Activated naive CD8-positive, alpha-beta T cell (primary cell): ENCODE results near the gene TCEAL6.
"Not testable (repeated sequence)": the region's sequence is repeated elsewhere in the genome, so short reads cannot be mapped to it uniquely, and the experiment has no call there.

ENCODE experiments used
- H3K27ac Mint-ChIP-seq: one replicate; pipeline ENCODE4 v1.8.0; 2021; ENCODE audit warnings: mixed read lengths
- H3K27me3 Mint-ChIP-seq: one replicate; pipeline ENCODE4 v1.8.0; 2021; ENCODE audit warnings: mixed read lengths
- H3K36me3 Mint-ChIP-seq: one replicate; pipeline ENCODE4 v1.8.0; 2021; ENCODE audit warnings: mixed read lengths
- H3K4me1 Mint-ChIP-seq: one replicate; pipeline ENCODE4 v1.8.0; 2021; ENCODE audit warnings: low read depth, mixed read lengths
- H3K4me3 Mint-ChIP-seq: one replicate; pipeline ENCODE4 v1.8.0; 2021; ENCODE audit warnings: mild to moderate bottlenecking, mixed read lengths
- H3K9me3 Mint-ChIP-seq: one replicate; pipeline ENCODE4 v1.8.0; 2021; ENCODE audit warnings: low read depth, mixed read lengths

The TCEAL6 gene

DNA sequence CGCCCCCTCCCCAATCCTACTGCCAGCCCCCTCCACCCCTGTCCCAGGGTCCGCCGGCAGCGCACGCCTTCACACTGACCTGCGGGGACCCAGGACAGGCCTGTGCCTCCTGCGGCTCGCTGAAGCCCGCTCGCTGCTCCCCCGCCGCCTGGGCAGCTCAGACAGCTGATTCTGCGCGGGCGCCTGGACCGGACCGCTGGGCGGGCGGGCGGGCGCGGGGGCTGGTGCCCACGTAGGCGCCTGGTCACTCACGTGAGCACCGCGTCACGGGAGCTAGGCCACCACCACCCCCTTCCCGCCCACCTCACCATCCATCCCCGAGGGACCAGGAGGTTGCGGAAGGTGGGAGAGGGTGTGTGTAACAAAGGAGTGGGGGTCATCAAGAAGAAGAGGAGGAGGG lies at the start of gene TCEAL6:
TCEAL6 (minus strand) TSS at position 208 of the 400 bp plus-strand sequence.
- not testable (repeated sequence) for H3K4me1 Mint-ChIP-seq

DNA sequence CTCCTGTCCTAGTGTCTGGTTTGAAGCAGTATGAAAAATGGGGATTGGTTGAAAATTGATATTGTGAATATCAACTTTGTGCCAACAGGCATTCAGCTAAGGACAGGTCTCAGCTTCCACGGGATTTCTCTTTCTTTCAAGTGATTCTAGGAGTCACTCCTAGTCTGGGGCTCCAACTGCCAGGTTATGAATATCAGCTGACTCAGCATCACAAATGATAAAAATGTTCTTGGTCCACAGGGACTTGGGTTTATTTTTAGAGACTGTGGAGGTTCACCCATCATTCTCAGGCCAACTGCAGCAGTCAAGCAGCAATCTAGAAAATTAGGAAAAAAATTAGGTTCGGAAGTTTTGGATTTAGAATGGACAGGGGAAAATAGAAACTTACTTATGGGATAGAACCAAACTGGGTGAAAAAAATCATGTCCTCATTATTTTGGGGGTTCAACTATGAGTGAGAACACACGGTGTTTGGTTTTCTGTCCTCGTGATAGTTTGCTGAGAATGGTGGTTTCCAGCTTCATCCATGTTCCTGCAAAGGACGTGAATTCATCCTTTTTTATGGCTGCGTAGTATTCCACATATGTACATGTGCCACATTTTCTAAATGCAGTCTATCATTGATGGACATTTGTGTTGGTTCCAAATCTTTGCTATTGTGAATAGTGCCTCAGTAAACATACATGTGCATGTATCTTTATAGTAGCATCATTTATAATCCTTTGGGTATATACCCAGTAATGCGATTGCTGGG lies 43.9 kb upstream of the TCEAL6 start:
- Mint-ChIP-seq H3K27me3 (no peaks in the 10 kb centered on the region), H3K27ac (no peak overlapping the region), H3K4me1 (no peaks in the 10 kb centered on the region), H3K4me3 (no peak overlapping the region), H3K9me3 (peaks cover 10% of the 10 kb centered on the region), H3K36me3 (no peaks in the 10 kb centered on the region)

More for the DNA sequence above, at the start of gene TCEAL6:
- H3K9me3 Mint-ChIP-seq, H3K4me3 Mint-ChIP-seq, H3K27ac Mint-ChIP-seq, H3K36me3 Mint-ChIP-seq: not testable (repeated sequence)
- H3K27me3 Mint-ChIP-seq = peaks cover 19% of the 10 kb centered on the region

DNA sequence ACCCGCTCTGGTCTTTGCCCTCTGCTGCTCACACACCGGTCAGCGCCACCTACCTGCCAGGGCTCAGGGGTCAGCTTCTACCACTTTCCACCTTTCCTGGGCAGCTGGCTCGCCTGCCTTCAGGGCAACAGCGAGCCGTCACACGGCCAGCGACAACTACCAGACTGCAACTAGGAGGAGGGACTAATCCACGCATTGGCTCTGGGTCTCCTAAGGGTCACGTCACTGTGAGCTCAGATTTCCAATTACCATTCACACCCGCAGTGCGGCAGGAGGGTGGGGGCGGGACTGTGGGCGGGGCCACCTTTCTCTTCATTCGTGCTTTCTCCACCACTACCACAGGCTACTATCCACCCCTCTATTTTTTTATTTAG lies 13.5 kb upstream of the TCEAL6 start, which contains the start of gene BEX5:
BEX5 (minus strand) TSS at position 172 of the 374 bp plus-strand sequence. CDS start 1,712 bp downstream, outside the sequence.
- H3K4me3 Mint-ChIP-seq = peak within 1 kb of the TSS; percentile 96
- H3K27ac Mint-ChIP-seq = peak within 1 kb of the TSS; percentile 88
- no peaks in the 10 kb centered on the region for H3K36me3 Mint-ChIP-seq
- H3K9me3 Mint-ChIP-seq = no peaks in the 10 kb centered on the region
- H3K27me3 Mint-ChIP-seq = peaks cover 2% of the 10 kb centered on the region
- H3K4me1 Mint-ChIP-seq = peaks cover 10% of the 10 kb centered on the region

DNA sequence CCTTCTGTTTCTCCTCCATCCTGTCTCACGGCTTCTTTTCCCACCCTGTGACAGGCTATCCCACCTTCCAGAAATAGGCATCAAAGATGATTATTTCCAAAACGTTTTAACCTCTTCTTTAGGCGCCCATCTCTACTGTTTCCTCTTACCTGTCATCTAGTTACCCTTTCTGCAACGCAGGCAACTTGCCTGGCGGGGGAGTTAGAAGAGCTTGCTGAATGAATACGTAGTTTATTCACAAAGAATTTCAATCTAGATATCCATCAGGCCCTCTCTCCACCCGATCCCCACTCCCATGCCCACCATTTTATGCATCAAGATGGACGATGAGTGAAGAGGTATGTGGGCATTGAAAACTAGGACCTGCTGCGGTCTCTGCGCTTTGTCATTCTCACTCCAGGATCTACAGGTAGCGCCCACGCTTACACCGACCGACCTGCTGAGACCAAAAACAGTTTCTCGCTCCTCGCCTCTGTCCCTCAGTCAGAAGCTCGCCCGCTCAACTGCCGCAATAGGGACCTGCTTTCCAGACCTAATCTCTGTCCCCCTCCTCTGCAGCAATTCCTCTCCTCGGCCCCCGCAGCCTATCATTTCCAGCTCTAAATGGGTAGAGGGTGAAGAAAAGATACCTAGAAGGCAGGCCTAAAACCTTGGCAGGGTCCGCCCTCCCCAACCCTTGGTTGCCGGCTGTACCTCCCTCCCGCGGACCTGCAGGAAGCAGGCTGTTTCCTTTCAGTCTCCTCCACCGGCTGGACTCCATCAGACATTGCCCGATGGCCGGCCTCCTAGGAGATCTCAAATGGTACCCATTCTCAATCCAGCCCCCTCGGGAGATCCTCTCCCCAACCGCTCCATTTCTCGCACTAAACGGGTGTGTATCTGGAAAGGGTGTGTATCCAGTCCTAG lies 12.9 kb upstream of the TCEAL6 start:
- H3K27ac Mint-ChIP-seq = peak overlapping the region; percentile 88

DNA sequence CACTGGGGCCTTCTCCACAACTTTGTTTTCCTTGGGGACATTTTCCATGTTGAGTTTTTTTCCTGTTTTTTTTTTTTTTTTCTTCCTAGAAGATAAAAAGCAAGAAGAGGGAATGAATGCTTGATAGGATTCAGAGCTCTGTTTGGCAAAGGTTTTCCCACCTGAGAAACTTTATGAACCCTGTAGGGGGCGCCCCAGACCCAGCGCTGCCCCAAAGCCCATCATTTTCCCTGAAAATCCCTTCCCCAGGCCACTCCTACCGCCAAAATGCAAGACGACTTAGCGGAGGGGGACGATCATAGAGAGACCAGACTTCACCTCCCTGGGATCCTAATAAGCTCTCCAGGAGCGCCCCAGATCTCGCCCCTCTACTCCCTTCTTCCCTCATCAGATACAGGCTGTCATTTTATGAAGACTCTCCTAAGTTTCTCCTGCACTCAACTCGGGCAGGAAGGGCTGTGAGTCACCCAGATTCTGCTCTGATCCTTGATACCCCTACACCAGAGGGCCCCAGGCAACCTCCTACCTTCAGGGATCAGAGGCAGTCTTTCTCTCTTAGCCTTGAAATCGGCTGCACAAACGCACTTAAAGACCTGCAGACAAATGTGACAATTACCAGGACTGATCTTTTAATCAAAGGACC lies 12.1 kb upstream of the TCEAL6 start:
- Mint-ChIP-seq H3K4me3 (peak overlapping the region; percentile 96), H3K27me3 (no peaks in the 10 kb centered on the region), H3K36me3 (no peaks in the 10 kb centered on the region), H3K9me3 (no peaks in the 10 kb centered on the region), H3K27ac (peak overlapping the region; percentile 62), H3K4me1 (peaks cover 10% of the 10 kb centered on the region)

More for the DNA sequence above, 12.9 kb upstream of the TCEAL6 start:
- H3K4me1 Mint-ChIP-seq = peaks cover 10% of the 10 kb centered on the region
- no peaks in the 10 kb centered on the region for H3K9me3 Mint-ChIP-seq
- peak overlapping the region; percentile 96 for H3K4me3 Mint-ChIP-seq
- H3K36me3 Mint-ChIP-seq = no peaks in the 10 kb centered on the region
- peaks cover 2% of the 10 kb centered on the region for H3K27me3 Mint-ChIP-seq

DNA sequence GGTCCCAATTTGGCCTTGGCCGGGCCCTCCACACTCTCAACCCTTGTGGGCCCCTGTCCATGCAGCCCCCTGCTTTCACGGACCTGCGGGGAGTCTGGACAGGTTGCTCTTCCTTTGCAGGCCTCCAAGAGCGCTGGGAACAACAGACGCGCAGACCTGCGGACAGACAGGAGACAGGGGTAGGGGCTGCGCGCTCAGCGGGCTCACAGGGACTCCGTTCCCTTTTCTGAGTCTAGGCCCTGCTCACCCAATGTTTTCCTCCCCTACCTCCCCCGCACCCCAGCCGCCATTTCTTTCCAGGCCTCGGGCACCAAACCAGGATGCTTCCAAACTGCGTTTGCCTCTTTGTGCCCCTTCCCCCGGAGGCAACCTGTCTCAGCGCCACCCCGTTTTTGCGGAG lies 650 bp downstream of the TCEAL6 start:
- H3K36me3 Mint-ChIP-seq, H3K4me3 Mint-ChIP-seq, H3K9me3 Mint-ChIP-seq, H3K27ac Mint-ChIP-seq, H3K4me1 Mint-ChIP-seq: not testable (repeated sequence)
- H3K27me3 Mint-ChIP-seq = peaks cover 22% of the 10 kb centered on the region

DNA sequence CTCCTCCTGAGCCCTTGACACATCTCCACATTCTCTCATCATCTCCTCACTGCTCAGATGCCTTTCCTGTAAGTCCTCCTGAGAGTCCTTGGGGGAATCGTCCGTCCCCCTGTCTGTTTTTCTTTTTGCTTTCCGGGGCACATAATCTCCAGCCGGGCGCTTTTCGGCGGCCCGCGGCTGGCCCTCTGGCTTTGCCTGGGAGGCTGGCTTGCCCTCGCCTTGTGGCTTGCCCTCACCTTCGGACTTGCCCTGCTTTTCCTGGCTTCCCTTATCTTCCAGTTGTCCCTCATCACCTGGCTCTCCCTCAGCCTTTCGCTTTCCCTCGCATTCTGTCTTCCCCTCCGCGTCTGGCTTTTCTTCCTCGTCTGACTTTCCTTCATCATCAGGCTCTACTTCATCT lies 1.4 kb downstream of the TCEAL6 start:
- H3K27ac Mint-ChIP-seq, H3K36me3 Mint-ChIP-seq, H3K4me3 Mint-ChIP-seq, H3K4me1 Mint-ChIP-seq, H3K9me3 Mint-ChIP-seq: not testable (repeated sequence)
- peaks cover 28% of the 10 kb centered on the region for H3K27me3 Mint-ChIP-seq

DNA sequence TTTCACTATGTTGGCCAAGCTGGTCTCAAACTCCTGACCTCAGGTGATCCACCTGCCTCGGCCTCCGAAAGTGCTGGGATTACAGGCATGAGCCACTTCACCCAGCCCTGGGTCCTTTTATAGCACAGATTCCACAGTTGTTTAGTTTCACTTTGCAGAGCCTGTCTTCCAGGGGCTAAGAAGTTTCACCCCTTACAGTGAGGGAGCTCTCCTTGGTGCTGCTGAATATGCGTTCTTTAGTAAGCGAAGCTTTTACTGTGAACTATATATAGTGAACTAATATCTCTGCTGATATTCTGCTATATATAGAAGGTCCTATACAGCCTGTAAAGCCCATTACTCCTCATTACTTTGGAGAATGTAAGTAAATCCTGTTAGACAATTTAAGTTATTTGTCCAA lies 4.2 kb downstream of the TCEAL6 start:
- Mint-ChIP-seq H3K27me3 (peaks cover 21% of the 10 kb centered on the region), H3K4me1 (no peaks in the 10 kb centered on the region), H3K27ac (no peak overlapping the region), H3K9me3 (no peaks in the 10 kb centered on the region), H3K4me3 (no peak overlapping the region), H3K36me3 (no peaks in the 10 kb centered on the region)

DNA sequence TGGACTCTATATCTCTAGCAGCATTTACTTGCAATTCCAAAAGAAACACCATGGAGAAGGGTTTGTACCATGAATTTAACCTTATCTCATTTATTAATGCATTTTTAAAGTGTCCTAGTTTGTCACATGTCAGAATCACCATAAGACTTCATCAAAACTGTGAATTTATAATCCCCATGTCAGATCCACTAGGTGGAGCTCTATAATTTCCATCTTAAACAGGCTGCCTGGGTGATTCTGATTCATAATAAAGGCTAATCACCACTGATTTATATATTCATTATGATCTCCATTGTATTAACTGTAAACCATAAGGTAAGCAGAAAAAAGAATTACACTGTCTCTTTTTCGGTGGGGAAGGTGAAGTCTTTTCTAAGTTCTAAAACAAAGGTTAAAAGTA lies 12.8 kb downstream of the TCEAL6 start:
- no peaks in the 10 kb centered on the region for H3K36me3 Mint-ChIP-seq
- peaks cover 8% of the 10 kb centered on the region for H3K4me1 Mint-ChIP-seq
- no peak overlapping the region for H3K27ac Mint-ChIP-seq
- peaks cover 9% of the 10 kb centered on the region for H3K27me3 Mint-ChIP-seq
- H3K4me3 Mint-ChIP-seq = no peak overlapping the region
- H3K9me3 Mint-ChIP-seq = no peaks in the 10 kb centered on the region

DNA sequence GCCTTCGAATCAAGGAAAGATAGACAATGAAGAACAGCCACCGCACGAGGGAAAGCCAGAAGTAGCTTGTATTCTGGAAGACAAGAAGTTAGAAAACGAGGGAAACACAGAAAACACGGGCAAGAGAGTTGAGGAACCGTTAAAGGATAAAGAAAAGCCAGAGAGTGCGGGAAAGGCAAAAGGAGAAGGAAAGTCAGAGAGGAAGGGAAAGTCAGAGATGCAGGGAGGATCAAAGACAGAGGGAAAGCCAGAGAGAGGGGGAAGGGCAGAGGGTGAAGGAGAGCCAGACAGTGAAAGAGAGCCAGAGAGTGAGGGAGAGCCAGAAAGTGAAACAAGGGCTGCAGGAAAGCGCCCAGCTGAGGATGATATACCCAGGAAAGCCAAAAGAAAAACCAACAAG lies 15.4 kb downstream of the TCEAL6 start:
- Mint-ChIP-seq H3K27me3 (peaks cover 8% of the 10 kb centered on the region), H3K36me3 (no peaks in the 10 kb centered on the region), H3K4me1 (peaks cover 8% of the 10 kb centered on the region), H3K27ac (no peak overlapping the region), H3K9me3 (no peaks in the 10 kb centered on the region), H3K4me3 (no peak overlapping the region)

DNA sequence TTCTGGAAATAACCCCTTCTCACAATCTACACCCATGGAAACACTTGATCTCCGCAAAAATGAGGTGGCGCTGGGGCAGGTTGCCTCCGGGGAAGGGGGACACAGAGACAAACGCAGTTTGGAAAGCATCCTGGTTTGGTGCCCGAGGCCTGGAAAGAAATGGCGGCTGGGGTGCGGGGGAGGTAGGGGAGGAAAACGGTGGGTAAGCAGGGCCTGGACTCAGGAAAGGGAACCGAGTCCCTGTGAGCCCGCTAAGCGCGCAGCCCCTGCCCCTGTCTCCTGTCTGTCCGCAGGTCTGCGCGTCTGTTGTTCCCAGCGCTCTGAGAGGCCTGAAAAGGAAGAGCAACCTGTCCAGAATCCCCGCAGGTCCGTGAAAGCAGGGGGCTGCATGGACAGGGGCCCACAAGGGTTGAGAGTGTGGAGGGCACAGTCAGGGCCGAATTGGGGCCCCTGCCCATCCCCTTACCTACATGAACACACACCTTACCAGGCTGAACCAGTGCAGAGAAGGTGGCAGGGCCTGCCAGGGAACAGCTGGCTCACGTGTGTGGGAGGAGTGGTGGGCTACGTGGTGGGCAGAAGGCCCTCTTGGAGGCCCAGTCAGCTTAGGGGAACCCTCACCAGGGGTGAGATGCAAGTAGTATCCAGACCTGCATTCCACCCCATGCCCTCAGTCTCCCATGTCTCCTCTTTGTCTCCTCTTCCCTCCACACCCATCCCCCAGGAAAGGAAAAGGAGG lies 16.0 kb downstream of the TCEAL6 start:
- H3K27me3 Mint-ChIP-seq, H3K36me3 Mint-ChIP-seq, H3K9me3 Mint-ChIP-seq, H3K27ac Mint-ChIP-seq, H3K4me1 Mint-ChIP-seq: not testable (repeated sequence)
- peak overlapping the region; percentile 27 for H3K4me3 Mint-ChIP-seq

DNA sequence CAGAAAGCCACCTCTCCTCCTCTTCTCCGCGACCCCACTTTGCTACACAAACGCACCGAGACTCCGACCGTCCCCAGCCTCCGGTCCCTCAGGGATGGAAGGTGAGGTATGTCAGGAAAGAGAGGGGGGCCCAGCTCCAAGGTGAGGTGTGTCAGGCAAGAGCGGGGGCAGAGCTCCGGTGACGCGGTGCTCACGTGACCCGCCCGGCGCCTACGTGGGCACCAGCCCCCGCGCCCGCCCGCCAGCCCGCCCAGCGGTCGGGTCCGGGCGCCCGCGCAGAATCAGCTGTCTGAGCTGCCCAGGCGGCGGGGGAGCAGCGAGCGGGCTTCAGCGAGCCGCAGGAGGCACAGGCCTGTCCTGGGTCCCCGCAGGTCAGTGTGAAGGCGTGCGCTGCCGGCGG lies 16.8 kb downstream of the TCEAL6 start, which contains the start of gene TCEAL2:
TCEAL2 (plus strand) TSS at position 244 of the 400 bp plus-strand sequence. CDS start 1,152 bp downstream, outside the sequence.
- H3K4me3 Mint-ChIP-seq = peak within 1 kb of the TSS; percentile 84
- H3K4me1 Mint-ChIP-seq, H3K36me3 Mint-ChIP-seq, H3K9me3 Mint-ChIP-seq: not testable (repeated sequence)
- H3K27me3 Mint-ChIP-seq = peaks cover 11% of the 10 kb centered on the region
- H3K27ac Mint-ChIP-seq = peak within 1 kb of the TSS; percentile 50

DNA sequence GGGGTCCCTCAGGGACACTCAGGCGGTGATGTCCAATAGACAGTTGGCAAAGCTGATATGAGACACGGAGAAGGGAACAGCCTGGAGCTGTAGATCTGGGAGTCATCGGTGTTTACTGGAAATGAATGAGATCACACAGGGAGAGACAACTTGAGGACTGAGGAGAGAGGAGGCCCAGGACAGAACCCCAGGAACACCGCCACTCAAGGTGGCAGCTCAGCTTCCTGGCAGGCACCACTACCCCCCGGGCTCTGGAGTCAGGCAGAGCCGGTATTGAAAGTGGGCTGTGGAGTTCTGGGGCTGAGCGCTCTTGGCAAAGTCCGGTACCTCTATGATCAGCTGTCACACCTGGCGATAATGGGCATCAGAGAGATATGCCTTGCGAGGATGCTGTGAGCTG lies 17.3 kb downstream of the TCEAL6 start:
- Mint-ChIP-seq H3K27me3 (peaks cover 11% of the 10 kb centered on the region), H3K4me3 (peak overlapping the region; percentile 84), H3K27ac (peak overlapping the region; percentile 50)
- not testable (repeated sequence) for H3K36me3 Mint-ChIP-seq, H3K4me1 Mint-ChIP-seq, H3K9me3 Mint-ChIP-seq

DNA sequence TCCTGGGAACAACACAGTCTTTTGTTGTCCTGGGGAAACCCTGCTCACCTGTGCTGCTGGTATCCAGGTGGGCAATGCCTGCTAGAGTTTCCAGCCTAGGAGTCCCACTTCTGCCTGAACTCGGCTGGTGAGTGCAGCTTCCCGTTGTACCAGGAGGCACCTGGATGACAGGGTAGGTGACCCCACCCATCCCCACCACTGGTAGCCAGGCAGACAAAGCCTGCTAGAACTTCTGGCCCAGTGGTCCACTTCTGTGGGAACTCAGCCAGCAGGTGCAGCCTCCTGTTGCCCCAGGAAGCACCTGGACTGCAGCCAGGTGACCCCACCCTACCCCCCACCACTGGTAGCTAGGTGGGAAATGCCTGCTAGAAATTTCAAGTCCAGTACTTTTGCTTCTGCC lies 26.5 kb downstream of the TCEAL6 start:
- Mint-ChIP-seq H3K4me1 (no peaks in the 10 kb centered on the region), H3K27me3 (peaks cover 9% of the 10 kb centered on the region), H3K9me3 (no peaks in the 10 kb centered on the region), H3K4me3 (no peak overlapping the region), H3K27ac (no peak overlapping the region), H3K36me3 (no peaks in the 10 kb centered on the region)
